ENCODE measurements around the gene OFD1.

GRCh38 chrX:13688384-13688957 lies 46.1 kb upstream of the OFD1 start:
- TF ChIP-seq CTCF (IDR thresholded peaks at IDR 0.05) (no peak), POLR2A (IDR thresholded peaks at IDR 0.05) (no peak)
